Neural progenitor cell (in vitro differentiated cells): ENCODE results near the gene AKR7A2. TPM values are rescaled to one million over a fixed set of nuclear protein-coding genes. Genes with fewer than 3 reads are reported as not detected.

ENCODE experiments used
- DNase-seq: peaks from one replicate; pipeline ENCODE4 v3.0.0-alpha.2; 2016; ENCODE audit warnings: low spot score
- H2AFZ ChIP-seq: fragments of 200-600 bp; sonication (generic); replicated peaks from 2 replicates; pipeline ENCODE4 v1.6.1; 2016; ENCODE audit warnings: antibody characterized with exemption
- H3F3A ChIP-seq: fragments of 200-600 bp; sonication (generic); 2 replicates; pipeline ENCODE4 v1.6.1; 2016; ENCODE audit warnings: antibody characterized with exemption, low read depth
- H3K27ac ChIP-seq: fragments of 200-600 bp; sonication (generic); 2 replicates; pipeline ENCODE4 v1.5.1; 2016; ENCODE audit warnings: mild to moderate bottlenecking
- H3K27me3 ChIP-seq: fragments of 200-600 bp; sonication (generic); 2 replicates; pipeline ENCODE4 v1.6.1; 2016; ENCODE audit warnings: mild to moderate bottlenecking, moderate library complexity
- H3K36me3 ChIP-seq: fragments of 200-600 bp; sonication (generic); 2 replicates; pipeline ENCODE4 v1.5.1; 2016
- H3K4me1 ChIP-seq: fragments of 200-600 bp; sonication (generic); 2 replicates; pipeline ENCODE4 v1.6.1; 2016; ENCODE audit warnings: mixed run types
- H3K4me2 ChIP-seq: fragments of 200-600 bp; sonication (generic); 2 replicates; pipeline ENCODE4 v1.6.1; 2016
- H3K4me3 ChIP-seq: fragments of 200-600 bp; sonication (generic); 2 replicates; pipeline ENCODE4 v1.5.1; 2016
- H3K79me2 ChIP-seq: fragments of 200-600 bp; sonication (generic); 2 replicates; pipeline ENCODE4 v1.6.1; 2016; ENCODE audit warnings: low read depth
- H3K9ac ChIP-seq: fragments of 200-600 bp; sonication (generic); 2 replicates; pipeline ENCODE4 v1.6.1; 2016
- H3K9me3 ChIP-seq: fragments of 200-600 bp; sonication (generic); 2 replicates; pipeline ENCODE4 v1.5.1; 2016; ENCODE audit warnings: low read depth
- H4K20me1 ChIP-seq: fragments of 200-600 bp; sonication (generic); 2 replicates; pipeline ENCODE4 v1.6.1; 2016; ENCODE audit warnings: low read depth
- H3K27ac Mint-ChIP-seq: 3 replicates; pipeline ENCODE4 v1.8.0; 2021; ENCODE audit warnings: mixed read lengths
- H3K27me3 Mint-ChIP-seq: 2 replicates; pipeline ENCODE4 v1.8.0; 2022; ENCODE audit warnings: low read depth, mild to moderate bottlenecking, inconsistent platforms, moderate library complexity, mixed read lengths; ENCODE audit not compliant: insufficient read depth
- H3K36me3 Mint-ChIP-seq: 3 replicates; pipeline ENCODE4 v1.8.0; 2021; ENCODE audit warnings: mixed read lengths
- H3K4me1 Mint-ChIP-seq: 3 replicates; pipeline ENCODE4 v1.8.0; 2021; ENCODE audit warnings: mixed read lengths
- H3K4me3 Mint-ChIP-seq: 3 replicates; pipeline ENCODE4 v1.8.0; 2021; ENCODE audit warnings: mild to moderate bottlenecking, moderate library complexity, mixed read lengths
- H3K9me3 Mint-ChIP-seq: 3 replicates; pipeline ENCODE4 v1.8.0; 2020; ENCODE audit warnings: mixed read lengths
- EZH2 ChIP-seq: fragments of 200-600 bp; sonication (generic); IDR thresholded peaks from 2 replicates; pipeline ENCODE4 v1.6.1; 2017; ENCODE audit warnings: antibody characterized with exemption, mild to moderate bottlenecking, moderate library complexity
- EZH2phosphoT487 ChIP-seq: fragments of 200-600 bp; sonication (generic); IDR thresholded peaks from 2 replicates; pipeline ENCODE4 v1.6.1; 2017; ENCODE audit warnings: antibody characterized with exemption
- total RNA-seq: library from RNA; depleted of rRNA; stranded (reverse); fragments of >200 nt; gene quantifications from 2 replicates; pipeline ENCODE4 v1.2.3, GENCODE V29; 2015; ENCODE audit warnings: low replicate concordance
- TF ChIP-seq, protein P1 (sequence below): fragments of 200-600 bp; sonication (generic); IDR thresholded peaks from 2 replicates; pipeline ENCODE4 v1.5.1; 2017; ENCODE audit warnings: antibody characterized with exemption, mild to moderate bottlenecking

Gene AKR7A2
- total RNA-seq, 1 donor from 2014 or later, result 37.5 TPM

DNA sequence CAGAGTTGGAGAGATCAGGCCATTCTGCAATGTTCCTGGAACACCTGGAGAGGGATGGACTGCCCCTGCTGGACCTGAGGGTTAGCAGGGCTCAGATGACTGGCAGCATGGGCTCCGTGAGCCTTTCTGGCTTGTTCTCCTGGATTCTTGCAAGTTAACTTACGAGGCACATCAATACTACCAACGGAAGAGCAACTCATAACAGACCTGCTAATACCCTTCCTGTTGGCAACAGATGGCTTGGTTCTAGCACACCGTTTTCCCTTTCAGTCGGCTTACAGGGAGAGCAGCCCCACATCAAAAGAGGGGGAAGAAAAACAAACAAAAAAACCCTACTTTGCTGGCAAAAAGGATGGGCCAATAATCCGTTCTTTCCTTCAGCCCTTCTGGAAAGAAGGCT, 48.1 kb upstream of the AKR7A2 start:
- H4K20me1 ChIP-seq, result peaks cover 42% of the 10 kb centered on the region
- TF ChIP-seq EZH2phosphoT487 (no peak), EZH2 (no peak)
- TF ChIP-seq, protein P1, sequence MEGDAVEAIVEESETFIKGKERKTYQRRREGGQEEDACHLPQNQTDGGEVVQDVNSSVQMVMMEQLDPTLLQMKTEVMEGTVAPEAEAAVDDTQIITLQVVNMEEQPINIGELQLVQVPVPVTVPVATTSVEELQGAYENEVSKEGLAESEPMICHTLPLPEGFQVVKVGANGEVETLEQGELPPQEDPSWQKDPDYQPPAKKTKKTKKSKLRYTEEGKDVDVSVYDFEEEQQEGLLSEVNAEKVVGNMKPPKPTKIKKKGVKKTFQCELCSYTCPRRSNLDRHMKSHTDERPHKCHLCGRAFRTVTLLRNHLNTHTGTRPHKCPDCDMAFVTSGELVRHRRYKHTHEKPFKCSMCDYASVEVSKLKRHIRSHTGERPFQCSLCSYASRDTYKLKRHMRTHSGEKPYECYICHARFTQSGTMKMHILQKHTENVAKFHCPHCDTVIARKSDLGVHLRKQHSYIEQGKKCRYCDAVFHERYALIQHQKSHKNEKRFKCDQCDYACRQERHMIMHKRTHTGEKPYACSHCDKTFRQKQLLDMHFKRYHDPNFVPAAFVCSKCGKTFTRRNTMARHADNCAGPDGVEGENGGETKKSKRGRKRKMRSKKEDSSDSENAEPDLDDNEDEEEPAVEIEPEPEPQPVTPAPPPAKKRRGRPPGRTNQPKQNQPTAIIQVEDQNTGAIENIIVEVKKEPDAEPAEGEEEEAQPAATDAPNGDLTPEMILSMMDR, result no peak
- H3K9ac ChIP-seq, result no peak overlapping the region
- peaks cover 12% of the 10 kb centered on the region for H3K36me3 Mint-ChIP-seq
- no peak for DNase-seq
- H3K27me3 ChIP-seq, result no peaks in the 10 kb centered on the region
- peaks cover 11% of the 10 kb centered on the region for H3K4me1 Mint-ChIP-seq
- H3K9me3 Mint-ChIP-seq, result no peaks in the 10 kb centered on the region
- no peaks in the 10 kb centered on the region for H3K79me2 ChIP-seq
- H3K27me3 Mint-ChIP-seq, result no peaks in the 10 kb centered on the region
- H3K27ac Mint-ChIP-seq, result no peak overlapping the region
- H3K4me1 ChIP-seq, result peaks cover 4% of the 10 kb centered on the region
- H3K4me2 ChIP-seq, result no peak overlapping the region
- H3K4me3 Mint-ChIP-seq, result no peak overlapping the region
- H3K9me3 ChIP-seq, result no peaks in the 10 kb centered on the region
- no peaks in the 10 kb centered on the region for H3K36me3 ChIP-seq
- H3K4me3 ChIP-seq, result no peak overlapping the region
- H2AFZ ChIP-seq, result no peak overlapping the region
- H3F3A ChIP-seq, result peaks cover 5% of the 10 kb centered on the region
- no peak overlapping the region for H3K27ac ChIP-seq

DNA sequence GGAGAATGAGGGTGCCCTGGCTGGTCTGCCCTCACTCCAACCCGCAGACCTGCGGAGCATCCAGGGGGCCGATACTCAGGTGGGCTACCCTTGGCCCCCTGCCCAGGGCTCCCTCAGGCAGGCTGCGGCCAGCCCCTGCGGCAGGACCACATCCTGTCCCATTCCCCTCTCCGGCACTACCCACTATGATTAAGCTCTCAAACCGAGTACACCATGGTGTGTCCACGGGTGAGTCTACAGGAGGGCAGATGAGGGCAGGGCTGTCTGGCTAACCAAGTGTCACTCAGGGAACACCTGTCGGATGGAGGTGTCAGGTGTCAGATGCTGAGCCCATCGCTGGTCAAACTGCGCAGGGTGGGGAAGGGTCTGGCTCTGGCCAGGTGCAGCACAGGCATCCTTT, 47.4 kb upstream of the AKR7A2 start:
- H3K4me2 ChIP-seq, result no peak overlapping the region
- Mint-ChIP-seq H3K4me1 (peaks cover 11% of the 10 kb centered on the region), H3K9me3 (no peaks in the 10 kb centered on the region), H3K4me3 (no peak overlapping the region), H3K27ac (no peak overlapping the region), H3K27me3 (no peaks in the 10 kb centered on the region), H3K36me3 (peaks cover 12% of the 10 kb centered on the region)
- H4K20me1 ChIP-seq, result peaks cover 42% of the 10 kb centered on the region
- no peak for DNase-seq
- H2AFZ ChIP-seq, result no peak overlapping the region
- H3K4me1 ChIP-seq, result peaks cover 4% of the 10 kb centered on the region
- no peaks in the 10 kb centered on the region for H3K9me3 ChIP-seq
- H3K27ac ChIP-seq, result no peak overlapping the region
- TF ChIP-seq EZH2phosphoT487 (no peak), EZH2 (no peak)
- TF ChIP-seq, protein P1, result no peak
- no peaks in the 10 kb centered on the region for H3K27me3 ChIP-seq
- peaks cover 5% of the 10 kb centered on the region for H3F3A ChIP-seq
- H3K4me3 ChIP-seq, result no peak overlapping the region
- H3K36me3 ChIP-seq, result no peaks in the 10 kb centered on the region
- H3K79me2 ChIP-seq, result no peaks in the 10 kb centered on the region
- no peak overlapping the region for H3K9ac ChIP-seq

DNA sequence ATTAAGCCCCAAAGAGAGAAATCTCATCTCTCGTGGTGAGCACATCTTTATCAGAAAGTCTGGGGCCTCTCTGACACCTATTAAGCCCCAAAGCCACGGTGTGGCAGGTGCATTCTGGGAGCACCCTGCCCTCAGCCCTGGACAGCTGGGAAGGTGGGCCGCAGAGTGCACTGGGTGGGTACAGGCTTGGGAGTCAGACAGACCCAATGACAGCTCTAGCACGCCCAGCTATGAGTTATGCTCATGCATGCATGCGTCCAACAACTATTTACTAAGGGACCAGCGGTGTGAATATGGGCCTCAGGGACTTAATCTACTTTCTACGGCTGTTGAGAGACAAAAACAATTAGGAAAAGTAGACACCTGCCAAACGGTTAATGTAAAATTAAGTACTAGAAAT, 46.8 kb upstream of the AKR7A2 start:
- Histone ChIP-seq H3K27me3 (no peaks in the 10 kb centered on the region), H4K20me1 (peaks cover 42% of the 10 kb centered on the region), H3K27ac (no peak overlapping the region), H2AFZ (no peak overlapping the region), H3F3A (peaks cover 3% of the 10 kb centered on the region), H3K4me1 (peaks cover 2% of the 10 kb centered on the region), H3K4me3 (no peak overlapping the region), H3K4me2 (no peak overlapping the region), H3K9ac (no peak overlapping the region), H3K79me2 (no peaks in the 10 kb centered on the region), H3K9me3 (no peaks in the 10 kb centered on the region), H3K36me3 (no peaks in the 10 kb centered on the region)
- TF ChIP-seq EZH2 (no peak), EZH2phosphoT487 (no peak)
- TF ChIP-seq, protein P1, result no peak
- H3K4me1 Mint-ChIP-seq, result peaks cover 11% of the 10 kb centered on the region
- H3K27me3 Mint-ChIP-seq, result no peaks in the 10 kb centered on the region
- no peaks in the 10 kb centered on the region for H3K9me3 Mint-ChIP-seq
- H3K27ac Mint-ChIP-seq, result no peak overlapping the region
- no peak overlapping the region for H3K4me3 Mint-ChIP-seq
- H3K36me3 Mint-ChIP-seq, result peaks cover 12% of the 10 kb centered on the region
- DNase-seq, result no peak
